ENCODE results near the gene VARS2.

DNA sequence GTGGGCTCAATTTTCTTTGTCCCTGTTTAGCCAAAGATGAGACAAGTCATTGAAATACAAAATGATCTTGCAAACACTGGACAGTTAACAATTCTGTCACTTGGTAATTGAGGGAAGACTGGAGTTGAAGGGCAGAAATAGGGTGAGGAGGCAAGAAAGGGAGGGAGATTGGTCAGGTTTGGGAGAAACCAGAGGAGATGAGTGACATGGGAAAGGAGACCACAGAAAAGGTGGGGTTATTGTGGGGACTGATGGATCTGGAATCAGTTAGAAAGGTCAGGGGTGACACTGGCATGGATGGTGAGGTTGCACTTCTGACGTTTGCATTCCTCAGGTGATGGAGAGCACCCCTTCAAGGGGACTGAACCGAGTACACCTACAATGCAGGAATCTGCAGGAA lies 5.3 kb upstream of the VARS2 start:
- TF ChIP-seq, protein P1, sequence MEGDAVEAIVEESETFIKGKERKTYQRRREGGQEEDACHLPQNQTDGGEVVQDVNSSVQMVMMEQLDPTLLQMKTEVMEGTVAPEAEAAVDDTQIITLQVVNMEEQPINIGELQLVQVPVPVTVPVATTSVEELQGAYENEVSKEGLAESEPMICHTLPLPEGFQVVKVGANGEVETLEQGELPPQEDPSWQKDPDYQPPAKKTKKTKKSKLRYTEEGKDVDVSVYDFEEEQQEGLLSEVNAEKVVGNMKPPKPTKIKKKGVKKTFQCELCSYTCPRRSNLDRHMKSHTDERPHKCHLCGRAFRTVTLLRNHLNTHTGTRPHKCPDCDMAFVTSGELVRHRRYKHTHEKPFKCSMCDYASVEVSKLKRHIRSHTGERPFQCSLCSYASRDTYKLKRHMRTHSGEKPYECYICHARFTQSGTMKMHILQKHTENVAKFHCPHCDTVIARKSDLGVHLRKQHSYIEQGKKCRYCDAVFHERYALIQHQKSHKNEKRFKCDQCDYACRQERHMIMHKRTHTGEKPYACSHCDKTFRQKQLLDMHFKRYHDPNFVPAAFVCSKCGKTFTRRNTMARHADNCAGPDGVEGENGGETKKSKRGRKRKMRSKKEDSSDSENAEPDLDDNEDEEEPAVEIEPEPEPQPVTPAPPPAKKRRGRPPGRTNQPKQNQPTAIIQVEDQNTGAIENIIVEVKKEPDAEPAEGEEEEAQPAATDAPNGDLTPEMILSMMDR (tag by site-specific recombination; IDR thresholded peaks at IDR 0.05) = no peak
- TF ChIP-seq EGR2 (tag by site-specific recombination; IDR thresholded peaks at IDR 0.05; ENCODE audit: low read depth) = no peak
- TF ChIP-seq ZNF623 (tag by site-specific recombination; IDR thresholded peaks at IDR 0.05) = no peak
